Duodenal mucosa (tissue), 2 donors: Measurements from ENCODE around the gene CILP.

ENCODE experiments used
- H3K27ac ChIP-seq: one replicate; pipeline ENCODE4 v1.7.0; 2013; ENCODE audit warnings: low read depth, low read length
- H3K27me3 ChIP-seq, 2 donors: one replicate each; pipeline ENCODE4 v1.7.0; 2013; ENCODE audit warnings: low read length in 2 of 2, control low read depth in 1 of 2; ENCODE audit not compliant: insufficient read depth in 2 of 2, control insufficient read depth in 1 of 2
- H3K36me3 ChIP-seq, 2 donors: one replicate each; pipeline ENCODE4 v1.7.0; 2013; ENCODE audit warnings: low read length in 2 of 2, control low read depth in 1 of 2; ENCODE audit not compliant: insufficient read depth in 2 of 2, control insufficient read depth in 1 of 2
- H3K4me1 ChIP-seq, 2 donors: one replicate each; pipeline ENCODE4 v1.7.0; 2013; ENCODE audit warnings: low read length in 2 of 2, control low read depth in 1 of 2; ENCODE audit not compliant: insufficient read depth in 2 of 2, control insufficient read depth in 1 of 2
- H3K4me3 ChIP-seq, 2 donors: one replicate each; pipeline ENCODE4 v1.7.0; 2013; ENCODE audit warnings: low read length in 2 of 2, low read depth in 1 of 2
- H3K9ac ChIP-seq, 2 donors: one replicate each; pipeline ENCODE4 v1.7.0; 2013; ENCODE audit warnings: low read length in 2 of 2, low read depth in 1 of 2
- H3K9me3 ChIP-seq, 2 donors: one replicate each; pipeline ENCODE4 v1.7.0; 2013; ENCODE audit warnings: low read length in 2 of 2, control low read depth in 1 of 2; ENCODE audit not compliant: control insufficient read depth in 1 of 2

The CILP gene

GRCh38 chr15:65226221-65226620 lies 14.9 kb upstream of the CILP start:
- no peaks in the 10 kb centered on the region for H3K4me1 ChIP-seq
- H3K9me3 ChIP-seq, result no peaks in the 10 kb centered on the region
- H3K27me3 ChIP-seq, result no peaks in the 10 kb centered on the region
- H3K36me3 ChIP-seq, result no peaks in the 10 kb centered on the region
- H3K27ac ChIP-seq, result no peak overlapping the region
- no peak overlapping the region for H3K9ac ChIP-seq
- no peak overlapping the region for H3K4me3 ChIP-seq

DNA sequence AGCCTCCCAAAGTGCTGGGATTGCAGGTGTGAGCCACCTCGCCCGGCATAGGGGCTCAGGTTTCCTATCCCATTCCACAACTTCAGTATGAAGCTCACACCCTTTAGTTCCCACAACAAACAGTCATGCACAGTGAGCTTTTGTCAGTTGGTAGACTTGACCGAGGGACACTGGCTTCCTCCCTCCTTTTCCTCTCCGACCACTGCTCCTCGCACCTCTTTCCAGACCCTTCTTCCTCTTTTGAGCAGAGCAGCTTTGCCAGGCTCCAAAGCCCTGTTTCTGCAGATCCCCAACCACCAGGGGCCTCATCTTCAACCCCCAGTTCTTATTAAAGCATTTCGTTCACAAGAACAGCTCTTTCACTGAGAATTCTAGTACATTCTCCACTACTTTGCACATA lies 12.7 kb upstream of the CILP start:
- no peaks in the 10 kb centered on the region for H3K4me1 ChIP-seq
- H3K4me3 ChIP-seq, result no peak overlapping the region
- H3K9ac ChIP-seq, result no peak overlapping the region
- H3K9me3 ChIP-seq, result no peaks in the 10 kb centered on the region
- no peak overlapping the region for H3K27ac ChIP-seq
- H3K36me3 ChIP-seq, result no peaks in the 10 kb centered on the region
- H3K27me3 ChIP-seq, result no peaks in the 10 kb centered on the region

GRCh38 chr15:65222891-65223290 lies 11.6 kb upstream of the CILP start:
- Histone ChIP-seq H3K27me3 (no peaks in the 10 kb centered on the region), H3K36me3 (no peaks in the 10 kb centered on the region), H3K27ac (no peak overlapping the region), H3K9me3 (no peaks in the 10 kb centered on the region), H3K4me3 (no peak overlapping the region), H3K4me1 (no peaks in the 10 kb centered on the region), H3K9ac (no peak overlapping the region)

GRCh38 chr15:65221697-65222096 lies 10.4 kb upstream of the CILP start:
- no peaks in the 10 kb centered on the region for H3K27me3 ChIP-seq

GRCh38 chr15:65219137-65219536 lies 7.9 kb upstream of the CILP start:
- H3K27ac ChIP-seq, result no peak overlapping the region
- no peaks in the 10 kb centered on the region for H3K9me3 ChIP-seq
- no peak overlapping the region for H3K4me3 ChIP-seq
- H3K27me3 ChIP-seq, result no peaks in the 10 kb centered on the region
- H3K4me1 ChIP-seq, result no peaks in the 10 kb centered on the region
- no peak overlapping the region for H3K9ac ChIP-seq
- H3K36me3 ChIP-seq, result no peaks in the 10 kb centered on the region

More at GRCh38 chr15:65221697-65222096, 10.4 kb upstream of the CILP start:
- Histone ChIP-seq H3K9me3 (no peaks in the 10 kb centered on the region), H3K9ac (no peak overlapping the region), H3K4me1 (no peaks in the 10 kb centered on the region), H3K36me3 (no peaks in the 10 kb centered on the region), H3K4me3 (no peak overlapping the region), H3K27ac (no peak overlapping the region)

- H3K4me1 ChIP-seq, result no peaks in the 10 kb centered on the region
- no peaks in the 10 kb centered on the region for H3K36me3 ChIP-seq
- no peaks in the 10 kb centered on the region for H3K9me3 ChIP-seq
- H3K4me3 ChIP-seq, result no peak overlapping the region
- no peak overlapping the region for H3K27ac ChIP-seq
- H3K27me3 ChIP-seq, result no peaks in the 10 kb centered on the region
- H3K9ac ChIP-seq, result no peak overlapping the region
These were observed 6.5 kb upstream of the CILP start for GRCh38 chr15:65217526-65218482.

GRCh38 chr15:65215496-65215895 lies 4.2 kb upstream of the CILP start:
- Histone ChIP-seq H3K36me3 (no peaks in the 10 kb centered on the region), H3K9ac (no peak overlapping the region), H3K27me3 (no peaks in the 10 kb centered on the region), H3K27ac (no peak overlapping the region), H3K9me3 (no peaks in the 10 kb centered on the region), H3K4me1 (no peaks in the 10 kb centered on the region), H3K4me3 (no peak overlapping the region)

DNA sequence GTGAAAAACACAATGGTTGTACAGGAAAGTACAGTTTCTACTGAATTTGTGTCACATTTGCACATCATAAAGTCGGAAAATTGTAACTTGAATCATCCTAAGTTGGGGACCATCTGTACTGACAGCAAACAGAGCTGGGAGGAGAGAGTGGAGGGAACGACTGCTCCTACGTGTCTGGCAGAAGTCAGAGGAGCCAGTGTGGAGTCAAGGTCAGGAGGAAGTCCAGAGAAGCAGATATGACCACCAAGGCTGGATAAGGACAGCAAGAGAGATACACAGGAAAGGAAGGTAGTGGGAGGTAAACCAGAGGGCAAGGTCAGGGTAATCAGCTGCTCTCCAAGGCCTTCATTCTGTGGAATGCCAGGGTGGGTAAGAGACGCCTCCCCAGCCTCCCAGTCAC lies 2.7 kb upstream of the CILP start:
- H3K9me3 ChIP-seq, result no peaks in the 10 kb centered on the region
- no peak overlapping the region for H3K4me3 ChIP-seq
- no peaks in the 10 kb centered on the region for H3K36me3 ChIP-seq
- H3K27ac ChIP-seq, result no peak overlapping the region
- no peak overlapping the region for H3K9ac ChIP-seq
- H3K27me3 ChIP-seq, result no peaks in the 10 kb centered on the region
- no peaks in the 10 kb centered on the region for H3K4me1 ChIP-seq

DNA sequence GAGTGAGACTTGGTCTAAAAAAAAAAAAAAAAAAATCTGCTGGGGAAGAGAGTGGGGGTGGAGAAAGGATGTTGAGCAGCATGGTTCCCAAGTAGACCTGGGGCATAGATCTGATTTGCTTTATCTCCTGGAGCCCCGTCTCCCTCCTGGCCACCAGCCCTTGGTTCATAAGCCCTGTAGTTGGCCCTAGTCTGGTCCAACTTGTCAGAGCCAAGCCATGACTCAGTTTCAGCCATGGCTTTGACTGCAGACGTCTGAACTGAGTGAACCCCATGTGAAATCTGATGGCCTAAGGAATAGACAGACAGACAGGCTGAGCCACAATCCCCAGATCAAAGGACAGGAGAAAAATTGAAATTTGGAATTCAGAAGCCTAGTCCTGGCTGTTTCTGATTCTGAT lies 2.0 kb upstream of the CILP start:
- H3K4me3 ChIP-seq, result no peak overlapping the region
- H3K9ac ChIP-seq, result no peak overlapping the region
- H3K36me3 ChIP-seq, result no peaks in the 10 kb centered on the region
- H3K27ac ChIP-seq, result no peak overlapping the region
- no peaks in the 10 kb centered on the region for H3K4me1 ChIP-seq
- no peaks in the 10 kb centered on the region for H3K9me3 ChIP-seq
- H3K27me3 ChIP-seq, result no peaks in the 10 kb centered on the region

DNA sequence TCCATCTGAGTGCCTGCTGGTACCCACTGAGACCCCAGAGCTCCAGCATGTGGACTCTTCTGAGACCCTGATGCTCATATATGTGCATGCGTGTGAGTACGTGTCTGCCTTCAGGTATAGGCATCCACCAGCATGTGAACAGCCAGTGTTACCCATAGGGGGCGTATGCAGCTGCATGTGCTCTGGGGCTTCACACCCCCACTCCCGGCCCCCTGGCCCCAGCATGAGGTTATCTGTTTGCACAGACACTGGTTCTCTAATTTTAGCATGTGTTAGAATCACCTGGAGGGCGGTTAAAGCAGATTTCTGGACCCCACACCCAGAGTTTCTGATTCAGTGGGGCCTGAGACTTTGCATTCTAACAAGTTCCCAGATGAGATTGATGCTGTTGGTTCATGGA lies 824 bp upstream of the CILP start:
- Histone ChIP-seq H3K9ac (no peak overlapping the region), H3K27ac (no peak overlapping the region)

More for the DNA sequence above, 824 bp upstream of the CILP start:
- Histone ChIP-seq H3K9me3 (no peaks in the 10 kb centered on the region), H3K4me1 (no peaks in the 10 kb centered on the region), H3K4me3 (no peak overlapping the region), H3K36me3 (no peaks in the 10 kb centered on the region), H3K27me3 (no peaks in the 10 kb centered on the region)
